HepG2 (cell line): Measurements from ENCODE around the gene TMCC1. TPM values are rescaled to one million over a fixed set of nuclear protein-coding genes. Genes with fewer than 3 reads are reported as not detected.
A peak's percentile ranks its signal among the peaks of the same experiment; 100 is the strongest.

ENCODE experiments used
- AGO2 ChIP-seq: fragments of 200-400 bp; formaldehyde crosslinking; optimal IDR thresholded peaks from 2 replicates; pipeline ENCODE3; 2017; ENCODE audit warnings: mild to moderate bottlenecking, low read depth, low read length, moderate library complexity
- ASH2L ChIP-seq: fragments of 300-600, 200-600 bp; sonication (generic); IDR thresholded peaks from 2 replicates; pipeline ENCODE4 v1.7.0; 2017; ENCODE audit warnings: low read depth, mild to moderate bottlenecking, moderate library complexity, mixed read lengths, low read length; ENCODE audit not compliant: insufficient read length
- BCLAF1 ChIP-seq: fragments of 450-650 bp; IDR thresholded peaks from 2 replicates; pipeline ENCODE4 v1.6.1; 2017; ENCODE audit warnings: mild to moderate bottlenecking
- DBP ChIP-seq: sonication (generic); formaldehyde crosslinking; IDR thresholded peaks from 2 replicates; pipeline ENCODE4 v1.4.0; 2020; ENCODE audit warnings: missing genetic modification reagents; ENCODE audit errors: not compliant biosample characterization
- ELF1 ChIP-seq: sonication (generic); formaldehyde crosslinking; IDR thresholded peaks from 2 replicates; pipeline ENCODE4 v1.4.0; 2020; ENCODE audit warnings: missing genetic modification reagents
- ETV5 ChIP-seq: IDR thresholded peaks from 2 replicates; pipeline ENCODE4 v1.6.1; 2018; ENCODE audit warnings: missing biosample characterization, missing genetic modification reagents, inconsistent platforms, borderline replicate concordance
- FOXO4 ChIP-seq: sonication (generic); formaldehyde crosslinking; conservative IDR thresholded peaks from 2 replicates; pipeline ENCODE4 v1.8.1; 2023; ENCODE audit warnings: missing genetic modification reagents
- IRF1 ChIP-seq: sonication (generic); formaldehyde crosslinking; IDR thresholded peaks from 2 replicates; pipeline ENCODE4 v1.4.0; 2020; ENCODE audit warnings: low read depth, mild to moderate bottlenecking, missing genetic modification reagents
- NCOA2 ChIP-seq: sonication (generic); formaldehyde crosslinking; IDR thresholded peaks from 2 replicates; pipeline ENCODE4 v1.8.0; 2022; ENCODE audit warnings: inconsistent platforms
- TAF15 ChIP-seq: fragments of 200-400 bp; formaldehyde crosslinking; IDR thresholded peaks from one replicate; pipeline ENCODE4 v1.6.1; 2018; ENCODE audit warnings: mild to moderate bottlenecking, low read depth, low read length; ENCODE audit not compliant: poor library complexity, severe bottlenecking
- TBX3 ChIP-seq: fragments of 450-650 bp; IDR thresholded peaks from 2 replicates; pipeline ENCODE4 v1.6.1; 2017; ENCODE audit warnings: antibody characterized with exemption, mild to moderate bottlenecking, inconsistent platforms, borderline replicate concordance
- YEATS2 ChIP-seq: sonication (generic); formaldehyde crosslinking; IDR thresholded peaks from 2 replicates; pipeline ENCODE4 v1.4.0; 2020; ENCODE audit warnings: missing genetic modification reagents, borderline replicate concordance
- ZBTB49 ChIP-seq: sonication (generic); formaldehyde crosslinking; IDR thresholded peaks from 2 replicates; pipeline ENCODE4 v1.4.0; 2020; ENCODE audit warnings: missing genetic modification reagents, borderline replicate concordance
- ZFYVE20 ChIP-seq: sonication (generic); formaldehyde crosslinking; IDR thresholded peaks from 2 replicates; pipeline ENCODE4 v1.8.0; 2023; ENCODE audit warnings: low read depth, mild to moderate bottlenecking, moderate library complexity, missing genetic modification reagents, borderline replicate concordance
- ZNF292 ChIP-seq: sonication (generic); formaldehyde crosslinking; IDR thresholded peaks from 2 replicates; pipeline ENCODE4 v1.8.1; 2022; ENCODE audit warnings: mild to moderate bottlenecking, low read depth, missing genetic modification reagents, borderline replicate concordance
- ZNF33A ChIP-seq: sonication (generic); formaldehyde crosslinking; IDR thresholded peaks from 2 replicates; pipeline ENCODE4 v1.5.1; 2020; ENCODE audit warnings: missing genetic modification reagents, mild to moderate bottlenecking, moderate library complexity, borderline replicate concordance
- ZNF362 ChIP-seq: sonication (generic); formaldehyde crosslinking; IDR thresholded peaks from 2 replicates; pipeline ENCODE4 v1.4.0; 2020; ENCODE audit warnings: missing genetic modification reagents, mild to moderate bottlenecking, borderline replicate concordance
- ZNF44 ChIP-seq: sonication (generic); formaldehyde crosslinking; IDR thresholded peaks from 2 replicates; pipeline ENCODE4 v1.5.1; 2020; ENCODE audit warnings: mild to moderate bottlenecking, missing genetic modification reagents
- ZNF644 ChIP-seq: IDR thresholded peaks from 2 replicates; pipeline ENCODE4 v1.6.1; 2016; ENCODE audit warnings: low read depth
- ZNF780A ChIP-seq: sonication (generic); formaldehyde crosslinking; IDR thresholded peaks from 2 replicates; pipeline ENCODE4 v1.8.0; 2022; ENCODE audit warnings: mild to moderate bottlenecking, missing genetic modification reagents, moderate library complexity
- ZNF790 ChIP-seq: sonication (generic); formaldehyde crosslinking; IDR thresholded peaks from 2 replicates; pipeline ENCODE4 v1.8.0; 2022; ENCODE audit warnings: missing genetic modification reagents, mild to moderate bottlenecking, borderline replicate concordance
- polyA plus RNA-seq, 8 experiments: library from polyadenylated mRNA; depleted of rRNA in 3 of 8; stranded (reverse) in 7 of 8; unstranded in 1 of 8; fragments of >200 nt; fragmentation: Illumina TruSeq in 4 of 8; extraction: Trizol in 4 of 8; gene quantifications; 2 replicates each; pipeline versions ENCODE4 v1.2.1 to v1.2.3, GENCODE V29; 2011 to 2016; ENCODE audit warnings: low read depth in 4 of 8, missing spikeins in 1 of 8, mixed read lengths in 1 of 8; ENCODE audit not compliant: insufficient read depth in 1 of 8
- total RNA-seq, 5 experiments: library from RNA; depleted of rRNA; stranded (reverse); fragments of >200 nt; fragmentation: Illumina TruSeq; extraction: Trizol; gene quantifications; 2 replicates each; pipeline ENCODE4 v1.2.3, GENCODE V29; 2016; ENCODE audit warnings: low read depth in 1 of 5

The TMCC1 gene
- total and polyA plus RNA-seq, 2 of the 13 experiments (the other 11 are each of a cell fraction or from before 2014, with no cell fraction given), result 12.1 to 264 TPM

- TF ChIP-seq ZNF790, result no peak
- no peak for TF ChIP-seq TAF15
- no peak for TF ChIP-seq ZBTB49 (CRISPR knock-in tag)
- TF ChIP-seq ZNF292 (CRISPR knock-in tag), result no peak
- TF ChIP-seq ETV5, result no peak
- no peak for TF ChIP-seq ASH2L
- TF ChIP-seq YEATS2 (CRISPR knock-in tag), result no peak
- no peak; the same call in 1 of the 2 replicates for TF ChIP-seq ELF1 (CRISPR knock-in tag)
- TF ChIP-seq ZNF33A (CRISPR knock-in tag), result no peak
- TF ChIP-seq TBX3, result no peak
- no peak for TF ChIP-seq ZNF44 (CRISPR knock-in tag)
- TF ChIP-seq AGO2, result no peak
- no peak for TF ChIP-seq BCLAF1
- TF ChIP-seq IRF1 (CRISPR knock-in tag), result no peak
- TF ChIP-seq DBP (CRISPR knock-in tag), result no peak
- TF ChIP-seq NCOA2 (CRISPR knock-in tag), result no peak
- TF ChIP-seq ZFYVE20 (CRISPR knock-in tag), result no peak
- no peak for TF ChIP-seq ZNF362 (CRISPR knock-in tag)
- no peak for TF ChIP-seq FOXO4 (CRISPR knock-in tag)
- peak; percentile 60; the same call in 1 of the 2 replicates for TF ChIP-seq ZNF644
- TF ChIP-seq ZNF780A (CRISPR knock-in tag), result no peak
Measured at GRCh38 chr3:129628169-129628522, 265.4 kb downstream of the TMCC1 start (continued).
